C4-2B (cell line): Measurements from ENCODE around the gene RBFOX1.

Source experiments
- H3K27ac ChIP-seq: fragments of 450-650 bp; 2 replicates; pipeline ENCODE4 v1.5.1; 2017
- CTCF ChIP-seq: fragments of 450-650 bp; conservative IDR thresholded peaks from 2 replicates; pipeline ENCODE4 v1.5.1; 2017; ENCODE audit warnings: mild to moderate bottlenecking
- ZFX ChIP-seq: fragments of 450-650 bp; IDR thresholded peaks from 2 replicates; pipeline ENCODE4 v1.6.1; 2017

The RBFOX1 gene

GRCh38 chr16:7746941-7747340, 414.3 kb downstream of the RBFOX1 start:
- no peak for TF ChIP-seq CTCF
- H3K27ac ChIP-seq: no peak overlapping the region

DNA sequence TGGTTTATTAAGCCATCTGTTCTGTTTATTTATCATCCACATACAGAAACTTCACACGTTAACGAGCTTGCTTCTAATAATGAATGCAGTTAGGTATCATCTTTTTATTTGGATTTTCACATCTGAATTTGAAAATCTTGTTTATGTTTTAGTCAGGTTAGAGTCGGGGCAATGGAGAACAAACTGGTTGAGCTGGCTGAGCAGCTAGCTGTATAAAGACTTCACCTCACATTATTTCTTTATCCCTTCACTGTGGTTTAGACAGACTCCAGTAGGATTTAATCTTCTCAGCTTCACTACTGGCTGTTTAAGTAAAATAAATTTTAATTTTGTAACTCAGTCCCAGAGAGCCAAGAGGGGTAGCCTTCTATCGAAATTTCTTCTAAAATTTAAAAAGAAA, 415.9 kb downstream of the RBFOX1 start:
- H3K27ac ChIP-seq: no peak overlapping the region
- TF ChIP-seq ZFX (no peak), CTCF (no peak)

DNA sequence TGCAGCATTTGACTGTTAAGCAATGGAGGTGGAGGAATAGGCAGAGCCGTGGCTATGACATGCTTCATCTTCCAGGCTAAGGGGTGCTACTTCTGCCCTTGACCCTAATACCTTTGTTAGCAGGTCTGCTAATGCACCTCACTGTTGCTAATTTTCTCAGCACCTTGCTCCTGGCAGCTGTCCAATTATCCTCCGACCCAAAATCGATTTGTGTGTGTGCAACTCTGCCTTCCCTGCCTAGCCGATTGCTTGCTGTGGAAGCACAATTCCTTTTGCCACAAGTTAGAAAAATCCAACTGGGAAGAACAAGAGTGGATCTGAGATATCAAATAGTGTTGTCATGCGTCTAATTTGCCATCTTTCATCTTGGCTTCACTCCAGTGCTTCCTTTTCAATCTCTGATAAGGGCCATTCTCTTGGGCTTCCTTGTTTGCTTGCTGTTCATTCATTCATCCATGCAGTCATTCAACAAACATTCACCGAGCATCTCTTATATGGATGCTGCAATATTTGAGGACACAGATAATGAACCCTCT, 422.8 kb downstream of the RBFOX1 start:
- TF ChIP-seq ZFX (no peak), CTCF (no peak)
- H3K27ac ChIP-seq: no peak overlapping the region
